HUDEP-2 (cell line): ENCODE data around the gene FLNB.
A peak's percentile ranks its signal among the peaks of the same experiment; 100 is the strongest.

Experiments
- DNase-seq, 76 experiments: peaks; one replicate each; lab custom pipeline; 2025; ENCODE audit not compliant: unreplicated experiment in 76 of 76; lab: John Stamatoyannopoulos, UW

Gene FLNB

DNA sequence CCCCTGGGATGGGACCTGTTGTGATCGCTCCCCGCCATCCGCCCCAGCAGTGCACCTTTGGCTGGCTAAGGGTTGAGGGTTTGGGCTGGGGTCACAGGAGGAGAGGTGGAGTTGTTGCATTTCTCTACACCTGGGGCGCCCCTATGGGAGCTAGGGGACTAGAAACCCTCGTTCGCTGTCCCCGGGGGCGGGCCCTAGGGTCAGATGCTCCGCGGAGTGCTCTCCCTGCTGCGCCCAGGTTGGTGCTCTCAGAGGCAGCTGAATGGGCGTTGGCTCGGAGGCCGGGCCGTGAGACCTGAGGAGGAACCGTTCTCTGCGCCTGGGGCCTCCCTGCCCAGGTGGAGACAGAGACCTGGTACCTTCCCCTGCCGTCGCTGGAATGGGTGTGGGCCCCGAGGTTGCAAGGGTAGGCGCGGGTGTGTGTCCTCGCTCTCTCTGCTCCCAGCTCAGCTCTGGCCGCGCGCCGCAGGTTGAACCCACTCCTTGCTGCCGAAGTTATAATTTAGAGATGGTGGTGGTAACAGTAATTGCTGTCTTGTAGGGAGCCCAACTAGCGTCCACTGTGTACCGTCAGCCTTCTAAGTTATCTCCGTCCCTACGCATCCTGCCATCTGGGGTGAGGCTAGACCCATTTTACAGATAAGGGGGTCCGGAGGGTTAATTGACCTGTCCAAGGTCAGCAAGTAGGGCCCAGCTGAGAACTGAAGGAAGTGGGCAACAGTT lies 965 bp downstream of the FLNB start:
- peak in 17 of 76 experiments; percentile 4 to 41 (median 18) for DNase-seq

DNA sequence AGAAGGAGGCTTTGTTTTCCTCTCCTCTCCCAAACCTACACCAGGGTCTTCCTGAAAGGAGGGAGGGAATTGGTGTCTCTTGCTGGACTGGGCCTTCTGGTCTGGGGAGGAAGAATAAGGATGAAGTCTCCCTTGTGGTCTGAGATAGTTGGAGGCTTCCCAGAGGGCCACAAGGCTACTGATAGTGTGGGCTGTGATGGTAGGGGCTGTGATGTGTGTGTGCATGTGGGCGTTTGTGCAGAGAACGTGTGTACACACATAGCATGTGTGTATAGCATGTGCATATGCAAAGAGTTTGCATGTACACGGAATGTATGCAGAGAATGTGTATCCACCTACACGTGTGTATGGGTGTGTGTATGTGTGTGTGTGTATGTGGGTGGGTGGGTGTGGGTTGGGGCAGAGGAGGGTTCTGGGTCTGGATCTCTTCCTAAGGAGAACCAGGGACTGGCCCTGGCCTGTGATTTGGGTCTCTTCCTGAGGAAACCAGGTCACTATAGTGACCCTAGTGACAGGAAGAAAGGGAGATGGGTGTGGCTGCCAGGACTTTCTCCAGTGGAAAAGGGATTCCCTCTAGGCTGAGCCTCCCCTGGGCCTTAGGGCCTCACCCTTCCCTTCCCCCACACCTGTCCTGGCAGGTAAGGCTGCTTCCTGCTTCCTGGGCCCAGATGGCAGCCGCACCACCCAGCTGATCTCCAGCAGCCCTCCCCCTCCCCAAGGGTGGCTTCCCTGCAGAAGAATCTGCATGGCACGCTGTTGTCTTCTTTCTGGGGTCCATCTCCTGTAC lies 1.7 kb downstream of the FLNB start:
- no peak for DNase-seq

DNA sequence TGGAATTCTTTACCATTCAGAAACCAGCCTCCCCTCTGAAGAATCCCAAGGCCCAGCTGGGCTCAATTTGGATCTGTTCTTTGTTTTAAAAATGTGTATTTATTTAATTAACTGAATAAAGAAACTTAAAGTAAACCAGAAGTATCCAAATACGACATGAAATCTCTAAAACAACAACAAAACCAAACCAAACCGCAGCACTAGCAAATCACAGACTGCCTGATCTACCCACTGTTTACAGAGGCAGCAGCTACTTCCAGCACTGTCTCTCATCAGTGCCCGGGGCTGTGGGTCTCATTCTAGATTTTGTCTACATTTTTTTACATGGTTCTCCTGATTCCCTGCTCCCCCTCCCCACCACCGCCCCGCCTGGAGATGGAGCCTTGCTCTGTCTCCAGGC lies 2.3 kb downstream of the FLNB start:
- DNase-seq = no peak

DNA sequence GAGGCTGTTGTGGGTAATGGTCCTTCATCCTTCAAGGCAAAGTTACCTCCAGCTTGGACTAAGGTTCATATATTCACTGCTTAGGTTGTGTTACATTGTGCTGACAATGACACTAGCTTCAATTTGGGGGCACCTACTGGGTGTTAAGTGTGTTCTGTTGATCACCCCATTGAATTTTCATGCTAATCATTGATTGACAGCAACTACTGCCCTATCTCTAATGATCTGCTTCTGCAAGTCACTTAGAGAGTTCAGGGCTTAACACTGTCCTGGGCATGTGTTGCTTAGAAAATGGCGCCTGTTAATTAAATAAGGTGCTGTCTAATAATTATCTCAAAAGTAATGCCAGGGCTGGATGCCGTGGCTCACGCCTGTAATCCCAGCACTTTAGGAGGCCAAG lies 3.4 kb downstream of the FLNB start:
- DNase-seq = no peak

DNA sequence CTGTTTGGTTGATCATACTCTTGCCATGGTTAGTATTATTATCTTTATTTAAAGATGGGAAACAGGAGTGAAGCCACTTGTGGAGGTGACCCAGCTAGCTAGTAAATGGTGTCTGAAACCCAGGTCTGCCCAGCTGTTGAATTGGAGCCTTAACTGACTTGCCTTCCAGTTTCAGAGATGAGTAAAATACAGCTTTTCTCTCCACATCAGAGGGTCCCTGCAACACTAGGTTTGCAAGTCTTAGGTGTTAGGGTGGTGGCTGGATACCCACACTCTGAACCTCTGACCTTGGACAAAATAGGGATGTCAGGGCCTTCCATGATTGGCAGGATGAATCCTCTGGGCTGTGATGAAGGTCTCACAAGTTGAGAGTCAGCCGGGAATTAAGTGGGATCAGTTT lies 4.1 kb downstream of the FLNB start:
- DNase-seq = no peak

DNA sequence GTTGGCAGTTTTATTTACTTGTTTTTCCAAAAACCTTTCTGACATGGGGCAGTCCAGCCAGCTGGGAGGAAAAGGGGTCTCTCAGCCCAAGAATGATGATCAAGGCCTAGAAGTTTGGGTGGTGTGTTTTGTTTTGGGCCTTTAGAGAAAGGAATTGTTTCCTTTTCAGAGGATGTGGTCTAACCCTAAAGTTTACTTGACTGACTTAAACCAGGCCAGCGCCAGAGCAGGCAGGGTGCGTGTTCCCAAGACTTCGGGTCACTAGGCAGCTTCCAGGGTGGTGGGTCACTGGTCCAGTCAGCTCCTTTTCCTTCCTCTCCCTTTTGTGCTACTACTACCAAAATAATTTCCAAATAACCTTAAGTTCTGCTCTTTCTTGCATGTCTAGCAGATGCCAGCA lies 4.9 kb downstream of the FLNB start:
- DNase-seq = no peak

DNA sequence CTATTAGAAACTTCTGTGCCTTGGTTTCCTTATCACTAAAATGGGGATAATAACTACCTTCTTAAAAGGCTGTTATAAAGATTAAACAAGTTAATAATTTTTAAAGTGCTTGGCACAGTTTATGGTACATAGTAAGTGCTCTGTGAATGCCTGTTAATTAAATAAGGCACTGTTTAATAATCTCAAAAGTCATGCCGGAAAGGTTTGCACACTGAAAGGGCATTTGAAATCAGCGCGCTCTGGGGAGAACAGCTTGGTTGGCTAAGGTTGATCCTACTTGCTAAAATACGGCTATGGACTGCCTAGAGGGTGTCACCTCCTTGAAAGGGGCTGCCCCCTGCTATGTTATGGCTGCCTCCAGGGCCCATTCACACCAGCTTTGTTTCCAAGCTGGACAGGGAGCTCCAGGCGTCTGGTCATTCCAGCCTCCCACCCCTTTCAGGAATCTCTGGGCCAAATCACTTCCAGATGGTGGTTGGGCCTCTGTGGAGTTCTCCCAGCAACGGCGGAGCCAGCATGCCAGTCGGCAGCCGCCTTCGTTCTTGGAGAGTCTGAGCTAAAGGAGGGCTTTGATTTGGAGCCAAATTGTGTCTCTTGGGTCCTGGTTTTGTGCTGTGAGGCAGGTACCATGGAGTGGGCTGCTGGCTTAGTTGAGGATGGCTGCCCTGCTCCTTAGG lies 5.9 kb downstream of the FLNB start:
- DNase-seq = no peak

DNA sequence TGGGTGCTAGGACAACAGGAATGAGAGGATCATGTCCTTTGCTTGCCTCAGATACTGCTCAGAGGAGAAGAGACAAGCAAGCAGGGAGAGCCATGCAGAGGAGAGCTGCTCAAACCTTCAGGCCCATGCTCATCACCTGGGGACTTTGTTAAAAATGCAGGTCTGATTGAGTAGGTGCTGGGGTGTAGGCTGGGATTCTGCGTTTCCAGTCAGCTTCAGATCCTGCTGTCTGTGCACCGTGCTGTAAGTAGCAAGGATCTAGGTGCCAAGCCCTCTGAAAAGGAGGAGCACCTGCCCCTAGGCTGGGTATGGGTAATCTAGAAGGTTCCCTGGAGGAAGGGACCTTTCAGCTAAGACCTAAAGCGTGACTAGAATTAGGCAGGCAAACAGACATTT lies 7.3 kb downstream of the FLNB start:
- DNase-seq = no peak

DNA sequence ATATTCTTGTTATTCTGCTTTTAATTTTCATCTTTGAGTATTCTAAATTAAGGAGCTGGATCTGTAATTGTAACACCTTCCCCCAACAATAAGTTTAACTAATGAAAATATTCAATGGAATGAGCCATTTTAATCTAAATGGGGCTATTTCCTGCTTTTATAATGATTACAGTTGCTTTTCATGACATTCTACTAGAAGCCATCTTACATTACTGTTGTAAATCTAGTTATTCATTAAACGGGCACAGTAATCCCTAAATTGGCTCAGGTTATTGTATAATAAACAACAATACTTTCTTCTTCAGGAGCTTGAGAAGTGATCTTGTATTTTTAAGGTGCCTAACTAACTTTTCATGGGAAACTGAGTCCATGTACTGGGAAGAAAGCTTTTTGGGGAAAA lies 8.5 kb downstream of the FLNB start:
- DNase-seq = no peak

DNA sequence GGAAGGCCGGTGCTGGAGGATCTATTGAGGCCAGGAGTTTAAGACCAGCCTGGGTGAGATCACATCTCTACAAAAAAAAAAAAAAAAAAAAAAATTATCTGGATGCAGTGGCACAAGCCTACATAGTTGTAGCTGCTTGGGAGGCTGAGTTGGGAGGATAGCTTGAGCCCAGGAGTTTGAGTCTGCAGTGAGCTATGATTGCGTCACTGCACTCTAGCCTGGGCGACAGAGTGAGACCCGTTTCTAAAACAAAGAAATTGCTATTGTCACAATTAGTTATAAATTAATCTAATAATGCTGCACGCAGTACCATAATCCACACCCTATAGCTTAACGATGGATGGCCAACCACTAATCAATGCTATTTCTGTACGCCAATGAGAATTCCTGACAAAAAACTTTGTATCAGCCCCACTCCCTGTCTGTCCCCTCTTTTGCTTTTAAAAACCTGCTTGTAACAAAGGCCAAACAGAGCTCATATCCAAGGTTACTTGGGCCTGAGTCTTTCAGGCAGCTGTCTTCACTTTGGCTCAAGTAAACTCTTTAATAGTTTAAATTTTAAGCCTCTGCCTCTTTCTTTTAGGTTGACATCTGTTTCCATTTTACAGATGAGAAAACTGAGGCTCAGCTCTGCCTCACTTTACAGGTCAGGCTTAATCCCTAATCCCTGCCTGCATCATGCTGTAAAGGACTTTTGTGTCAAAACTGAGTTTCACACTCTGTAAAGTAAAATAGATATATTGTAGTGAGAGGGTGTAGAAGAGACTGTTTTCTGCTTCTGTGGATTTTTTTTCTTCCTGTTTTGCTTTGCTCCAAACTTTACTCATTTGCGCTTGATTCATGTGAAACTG lies 10.9 kb downstream of the FLNB start:
- DNase-seq = no peak

DNA sequence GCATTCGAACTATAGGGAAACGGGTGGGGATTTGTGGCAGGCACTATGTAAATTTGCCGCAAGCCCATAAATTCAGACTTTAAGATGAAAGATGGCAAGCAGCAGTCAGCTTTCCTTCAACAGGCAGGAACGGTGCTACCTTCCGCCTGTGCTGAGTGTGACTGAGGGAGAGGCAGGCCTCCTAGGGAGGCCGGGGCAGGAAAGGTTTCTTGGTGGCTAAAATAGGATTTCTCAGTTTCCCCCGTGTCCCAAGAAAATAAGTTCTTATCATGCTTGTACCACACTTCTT lies 12.5 kb downstream of the FLNB start:
- DNase-seq = no peak

DNA sequence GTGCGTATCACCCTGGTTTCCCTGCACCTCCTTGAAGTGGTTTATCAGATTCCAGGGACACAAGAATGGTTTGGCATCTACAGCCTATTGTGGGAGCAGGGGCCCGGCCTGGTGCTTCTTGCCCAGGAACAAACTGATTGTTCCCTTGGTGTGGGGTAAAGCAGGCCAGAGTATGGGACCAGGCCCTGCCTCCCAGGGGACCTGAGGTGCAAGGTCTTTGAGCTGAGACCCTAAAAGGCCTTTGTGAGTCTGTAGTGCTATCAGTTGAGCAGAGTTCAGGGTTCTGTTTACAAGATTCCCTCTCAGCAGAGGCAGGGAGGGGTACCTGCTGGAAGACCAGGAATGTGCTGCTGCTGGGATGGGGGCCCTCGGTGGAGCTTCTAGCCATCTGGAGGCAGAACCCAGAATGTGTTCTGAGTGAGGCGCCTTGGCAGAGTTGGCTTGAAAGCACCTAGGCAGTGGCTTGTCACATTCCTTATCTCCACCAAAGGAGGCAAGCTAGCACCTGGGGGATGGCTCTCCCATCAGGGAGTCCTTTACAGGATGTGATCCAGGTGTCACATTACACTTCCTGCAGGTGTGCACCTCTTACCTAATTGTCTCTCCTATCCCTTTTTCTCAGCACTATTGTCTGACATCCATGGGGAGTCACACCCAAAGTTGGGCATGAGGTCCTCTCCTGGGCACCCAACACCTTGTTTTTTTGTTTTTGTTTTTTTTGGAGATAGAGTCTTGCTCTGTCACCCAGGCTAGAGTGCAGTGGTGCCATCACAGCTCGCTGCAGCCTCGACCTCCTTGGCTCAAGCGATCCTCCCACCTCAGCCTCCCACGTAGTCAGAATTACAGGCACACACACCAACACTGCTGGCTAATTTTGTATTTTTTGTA lies 13.1 kb downstream of the FLNB start:
- no peak for DNase-seq

DNA sequence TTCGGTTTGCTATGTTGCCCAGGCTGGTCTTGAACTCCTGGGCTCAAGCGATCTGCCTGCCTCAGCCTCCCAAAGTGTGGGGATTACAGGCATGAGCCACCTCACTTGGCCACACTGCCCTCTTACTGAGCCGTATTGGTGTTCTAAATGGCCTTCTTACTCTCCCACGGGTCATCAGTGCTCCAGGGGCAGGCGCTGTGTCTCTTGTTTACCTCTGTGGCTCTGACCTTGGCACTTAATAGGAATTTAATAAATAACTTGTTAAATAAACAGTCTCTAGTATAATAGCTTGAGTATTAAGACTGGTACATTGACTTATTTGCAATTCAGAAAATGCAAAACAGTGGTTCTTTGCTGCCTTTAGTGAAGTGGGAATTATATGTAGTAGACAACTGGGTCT lies 13.7 kb downstream of the FLNB start:
- DNase-seq = no peak

DNA sequence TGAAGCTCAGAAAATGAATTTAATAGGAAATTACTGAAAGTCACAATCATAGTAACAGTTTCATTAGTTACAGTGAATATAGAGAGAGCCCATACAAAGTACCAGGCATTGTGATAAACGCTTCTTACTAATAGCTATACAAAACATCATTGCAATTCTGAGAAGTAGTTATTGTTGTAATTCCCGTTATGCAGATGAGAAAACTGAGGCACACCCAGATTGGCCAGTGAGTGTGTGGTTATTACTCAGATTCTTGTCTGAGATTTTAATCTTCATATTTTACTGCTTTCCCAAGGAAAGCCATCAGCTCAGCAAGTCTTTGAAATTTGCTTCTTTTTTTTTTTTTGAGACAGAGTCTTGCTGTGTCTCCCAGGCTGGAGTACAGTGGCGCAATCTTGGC lies 14.3 kb downstream of the FLNB start:
- no peak for DNase-seq

DNA sequence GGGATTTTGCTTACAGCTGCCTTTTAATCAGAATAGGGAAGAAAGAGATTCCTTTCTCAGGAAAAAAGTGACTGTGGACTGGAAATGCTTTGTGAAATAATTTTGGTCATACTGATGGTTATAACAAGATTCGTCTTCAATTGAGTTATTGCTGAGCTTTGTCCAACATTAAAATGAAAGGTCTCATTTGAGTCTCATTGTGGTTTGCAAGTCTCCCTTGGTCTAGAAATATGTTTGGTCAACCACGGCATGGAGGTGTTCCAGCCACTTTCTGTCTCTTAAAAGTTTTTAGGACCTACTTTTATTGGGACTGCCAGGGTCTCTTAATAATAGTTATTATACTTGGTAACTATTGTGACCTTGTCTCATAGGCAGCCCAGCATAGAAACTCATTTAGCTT lies 15.3 kb downstream of the FLNB start:
- DNase-seq = no peak

DNA sequence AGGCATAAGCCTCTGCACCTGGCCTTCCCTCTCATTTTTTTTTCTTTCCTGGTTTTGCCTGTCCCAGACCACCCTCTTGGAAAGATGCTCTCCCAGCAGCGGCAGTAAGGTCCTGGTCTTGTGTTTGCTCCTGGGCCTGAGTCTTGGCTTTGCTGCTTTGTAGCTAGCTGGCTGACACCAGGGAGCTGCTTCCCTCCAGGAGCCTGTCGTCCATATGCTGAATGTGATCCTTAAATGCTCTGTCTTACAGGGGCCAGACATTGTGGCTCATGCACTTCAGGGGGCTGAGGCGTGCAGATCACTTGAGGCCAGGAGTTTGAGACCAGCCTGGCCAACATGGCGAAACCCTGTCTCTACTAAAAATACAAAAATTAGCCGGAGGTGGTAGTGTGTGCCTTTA lies 17.2 kb downstream of the FLNB start:
- DNase-seq = no peak

DNA sequence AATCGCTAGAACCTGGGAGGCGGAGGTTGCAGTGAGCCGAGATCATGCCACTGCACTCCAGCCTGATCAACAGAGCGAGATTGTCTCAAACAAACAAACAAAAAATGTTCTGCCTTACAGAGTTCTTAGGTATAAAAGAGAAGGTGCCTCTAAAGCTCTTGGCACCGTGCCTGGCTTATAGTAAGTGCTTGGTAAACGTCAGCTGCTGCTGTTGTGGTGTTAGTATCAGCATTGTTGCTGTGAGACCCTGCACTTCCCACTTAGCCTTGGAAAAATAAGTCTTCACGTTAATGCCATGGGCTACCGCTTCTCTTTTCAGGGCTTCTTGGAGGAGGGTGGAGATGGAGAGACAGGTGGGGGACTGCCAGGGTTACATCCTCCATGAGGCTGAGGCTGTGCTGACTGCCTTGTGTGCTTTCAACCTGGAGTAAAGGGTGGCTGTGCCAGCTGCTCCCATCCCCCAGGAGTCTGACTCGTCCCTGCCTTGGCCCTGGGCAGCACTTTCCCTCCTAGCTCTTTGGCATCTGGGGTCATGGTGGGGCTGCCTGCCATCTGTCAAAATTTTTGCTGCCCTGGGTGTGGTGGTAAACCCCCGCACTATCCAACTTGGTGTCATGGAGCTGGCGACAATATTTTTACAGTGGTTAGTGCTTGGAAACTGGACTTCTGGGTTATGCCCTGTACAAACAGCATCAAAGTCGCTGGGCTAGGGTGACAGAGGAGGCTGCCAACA lies 17.8 kb downstream of the FLNB start:
- peak in 1 of 76 experiments; percentile 10 for DNase-seq

DNA sequence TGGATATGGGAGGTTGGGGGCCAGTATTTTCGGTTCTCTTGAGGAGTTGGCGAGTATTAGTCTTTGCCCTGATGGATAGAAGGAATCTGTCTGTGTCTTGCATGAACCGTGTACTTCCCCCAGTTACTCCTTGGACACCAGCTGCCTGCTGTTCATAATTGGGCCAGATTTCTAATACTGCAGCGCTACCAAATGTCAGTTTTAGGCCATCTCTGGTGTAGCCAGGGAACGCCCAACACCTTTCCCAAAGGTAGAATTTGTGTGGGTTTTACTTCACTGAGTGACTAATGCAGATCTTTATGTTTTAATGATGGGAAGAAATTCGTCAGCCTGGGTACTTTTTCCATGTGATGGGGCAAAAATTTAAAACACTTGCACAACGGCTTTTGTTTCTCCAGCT lies 18.4 kb downstream of the FLNB start:
- no peak for DNase-seq

DNA sequence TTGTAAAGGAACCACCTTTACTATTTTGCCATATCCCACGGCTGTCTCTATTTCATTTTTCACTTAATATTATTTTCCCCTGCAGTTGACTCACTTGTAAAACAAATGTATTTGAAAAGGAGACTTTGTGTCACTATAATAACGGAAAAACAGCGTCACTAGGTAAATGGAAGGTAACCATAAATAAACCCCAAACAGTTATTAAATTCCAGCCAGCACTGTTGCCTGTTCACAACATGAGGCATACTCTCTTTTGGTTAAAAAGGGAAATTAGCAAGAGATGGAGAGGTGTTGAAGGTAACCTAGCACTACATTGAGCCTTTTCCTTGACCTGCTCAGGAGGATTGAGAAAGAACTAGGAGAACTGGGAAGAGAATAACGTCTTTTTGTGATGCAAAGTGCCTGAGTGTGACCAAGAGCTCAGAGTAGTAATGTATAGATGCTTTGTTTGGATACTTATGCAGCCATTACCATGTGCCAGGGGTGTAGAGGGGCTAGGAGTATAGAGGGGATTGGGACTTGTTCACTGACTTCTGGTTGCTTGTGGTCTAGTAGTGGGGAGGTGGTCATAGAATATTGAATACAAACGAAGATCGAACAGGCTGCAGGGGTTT lies 19.6 kb downstream of the FLNB start:
- DNase-seq = no peak
